HepG2 (cell line): ENCODE data around the gene DPY19L3. TPM values are rescaled to one million over a fixed set of nuclear protein-coding genes. Genes with fewer than 3 reads are reported as not detected.

Source experiments
- ARID3A ChIP-seq: IDR thresholded peaks from 2 replicates; pipeline ENCODE4 v1.6.1; 2012; ENCODE audit warnings: low read depth, low read length, improper control_type of control experiment
- ARNTL ChIP-seq: sonication (generic); formaldehyde crosslinking; IDR thresholded peaks from 2 replicates; pipeline ENCODE4 v1.4.0; 2020; ENCODE audit warnings: mild to moderate bottlenecking, missing genetic modification reagents
- ATF2 ChIP-seq: sonication (generic); formaldehyde crosslinking; IDR thresholded peaks from 2 replicates; pipeline ENCODE4 v1.4.0; 2020; ENCODE audit warnings: missing genetic modification reagents
- DNMT1 ChIP-seq: sonication (generic); formaldehyde crosslinking; IDR thresholded peaks from 2 replicates; pipeline ENCODE4 v1.5.1; 2020; ENCODE audit warnings: mild to moderate bottlenecking, missing genetic modification reagents
- KMT2B ChIP-seq: IDR thresholded peaks from 2 replicates; pipeline ENCODE4 v1.6.1; 2016; ENCODE audit warnings: missing genetic modification reagents, missing compliant biosample characterization
- PTBP1 ChIP-seq: fragments of 200-400 bp; formaldehyde crosslinking; IDR thresholded peaks from 2 replicates; pipeline ENCODE4 v1.6.1; 2018; ENCODE audit warnings: low read length, low read depth; ENCODE audit not compliant: poor library complexity, severe bottlenecking
- SAP130 ChIP-seq: IDR thresholded peaks from 2 replicates; pipeline ENCODE4 v1.6.1; 2016; ENCODE audit warnings: low read depth
- SYNCRIP ChIP-seq: fragments of 200-400 bp; formaldehyde crosslinking; IDR thresholded peaks from 2 replicates; pipeline ENCODE4 v1.6.1; 2018; ENCODE audit warnings: mild to moderate bottlenecking, low read depth, low read length; ENCODE audit not compliant: insufficient read depth
- TARDBP ChIP-seq: sonication (generic); formaldehyde crosslinking; IDR thresholded peaks from 2 replicates; pipeline ENCODE4 v1.8.0; 2022; ENCODE audit warnings: mild to moderate bottlenecking, missing genetic modification reagents
- TCF7 ChIP-seq: sonication (generic); IDR thresholded peaks from 2 replicates; pipeline ENCODE4 v1.6.1; 2016; ENCODE audit warnings: antibody characterized with exemption, low read depth
- THAP9 ChIP-seq: sonication (generic); formaldehyde crosslinking; IDR thresholded peaks from 2 replicates; pipeline ENCODE4; 2020; ENCODE audit warnings: missing genetic modification reagents, mild to moderate bottlenecking, borderline replicate concordance
- TSC22D2 ChIP-seq: sonication (generic); formaldehyde crosslinking; IDR thresholded peaks from 2 replicates; pipeline ENCODE4 v1.5.1; 2020; ENCODE audit warnings: missing genetic modification reagents, mild to moderate bottlenecking, borderline replicate concordance
- ZBTB42 ChIP-seq: sonication (generic); formaldehyde crosslinking; IDR thresholded peaks from 2 replicates; pipeline ENCODE4 v1.5.0; 2020; ENCODE audit warnings: mild to moderate bottlenecking, missing genetic modification reagents
- ZMYM2 ChIP-seq: sonication (generic); formaldehyde crosslinking; IDR thresholded peaks from 2 replicates; pipeline ENCODE4 v1.8.0; 2022; ENCODE audit warnings: mild to moderate bottlenecking, missing genetic modification reagents
- ZMYM4 ChIP-seq: sonication (generic); formaldehyde crosslinking; IDR thresholded peaks from 2 replicates; pipeline ENCODE4 v1.8.1; 2023; ENCODE audit warnings: mild to moderate bottlenecking, missing genetic modification reagents
- ZNF350 ChIP-seq: sonication (generic); formaldehyde crosslinking; IDR thresholded peaks from 2 replicates; pipeline ENCODE4 v1.4.0; 2020; ENCODE audit warnings: mild to moderate bottlenecking, low read depth, missing genetic modification reagents, borderline replicate concordance
- ZNF709 ChIP-seq: sonication (generic); formaldehyde crosslinking; IDR thresholded peaks from 2 replicates; pipeline ENCODE4 v1.5.0; 2020; ENCODE audit warnings: mild to moderate bottlenecking, missing genetic modification reagents
- ZNF724P ChIP-seq: sonication (generic); formaldehyde crosslinking; IDR thresholded peaks from 2 replicates; pipeline ENCODE4 v1.8.0; 2022; ENCODE audit warnings: missing genetic modification reagents, borderline replicate concordance
- polyA plus RNA-seq, 8 experiments: library from polyadenylated mRNA; depleted of rRNA in 3 of 8; stranded (reverse) in 7 of 8; unstranded in 1 of 8; fragments of >200 nt; fragmentation: Illumina TruSeq in 4 of 8; extraction: Trizol in 4 of 8; gene quantifications; 2 replicates each; pipeline versions ENCODE4 v1.2.1 to v1.2.3, GENCODE V29; 2011 to 2016; ENCODE audit warnings: low read depth in 4 of 8, missing spikeins in 1 of 8, mixed read lengths in 1 of 8; ENCODE audit not compliant: insufficient read depth in 1 of 8
- total RNA-seq, 5 experiments: library from RNA; depleted of rRNA; stranded (reverse); fragments of >200 nt; fragmentation: Illumina TruSeq; extraction: Trizol; gene quantifications; 2 replicates each; pipeline ENCODE4 v1.2.3, GENCODE V29; 2016; ENCODE audit warnings: low read depth in 1 of 5
- TF ChIP-seq, protein P1 (sequence below): sonication (generic); formaldehyde crosslinking; IDR thresholded peaks from 2 replicates; pipeline ENCODE4 v1.4.0; 2020; ENCODE audit warnings: mild to moderate bottlenecking, missing genetic modification reagents

Gene DPY19L3
- total and polyA plus RNA-seq, 2 of the 13 experiments (the other 11 are each of a cell fraction or from before 2014, with no cell fraction given), result 21.6 to 25.2 TPM

- TF ChIP-seq TSC22D2 (CRISPR knock-in tag) (peak; percentile 56; the same call in 1 of the 2 replicates), TCF7 (no peak), ZNF709 (CRISPR knock-in tag) (no peak), ZNF350 (CRISPR knock-in tag) (peak; percentile 62; the same call in 1 of the 2 replicates), SYNCRIP (no peak), TARDBP (CRISPR knock-in tag) (0 out of 2 replicates have a peak, but pooled peaks have one; percentile 51), DNMT1 (CRISPR knock-in tag) (no peak), KMT2B (CRISPR knock-in tag) (peak; percentile 77), ZMYM4 (peak; percentile 32; the same call in 1 of the 2 replicates), ZNF724P (peak; percentile 90), ARNTL (CRISPR knock-in tag) (0 out of 2 replicates have a peak, but pooled peaks have one; percentile 42), PTBP1 (peak; percentile 8), ARID3A (no peak), ATF2 (CRISPR knock-in tag) (no peak), ZMYM2 (no peak), THAP9 (CRISPR knock-in tag) (peak; percentile 60; the same call in 1 of the 2 replicates), ZBTB42 (CRISPR knock-in tag) (0 out of 2 replicates have a peak, but pooled peaks have one; percentile 30), SAP130 (CRISPR knock-in tag) (peak; percentile 91)
- TF ChIP-seq, protein P1, sequence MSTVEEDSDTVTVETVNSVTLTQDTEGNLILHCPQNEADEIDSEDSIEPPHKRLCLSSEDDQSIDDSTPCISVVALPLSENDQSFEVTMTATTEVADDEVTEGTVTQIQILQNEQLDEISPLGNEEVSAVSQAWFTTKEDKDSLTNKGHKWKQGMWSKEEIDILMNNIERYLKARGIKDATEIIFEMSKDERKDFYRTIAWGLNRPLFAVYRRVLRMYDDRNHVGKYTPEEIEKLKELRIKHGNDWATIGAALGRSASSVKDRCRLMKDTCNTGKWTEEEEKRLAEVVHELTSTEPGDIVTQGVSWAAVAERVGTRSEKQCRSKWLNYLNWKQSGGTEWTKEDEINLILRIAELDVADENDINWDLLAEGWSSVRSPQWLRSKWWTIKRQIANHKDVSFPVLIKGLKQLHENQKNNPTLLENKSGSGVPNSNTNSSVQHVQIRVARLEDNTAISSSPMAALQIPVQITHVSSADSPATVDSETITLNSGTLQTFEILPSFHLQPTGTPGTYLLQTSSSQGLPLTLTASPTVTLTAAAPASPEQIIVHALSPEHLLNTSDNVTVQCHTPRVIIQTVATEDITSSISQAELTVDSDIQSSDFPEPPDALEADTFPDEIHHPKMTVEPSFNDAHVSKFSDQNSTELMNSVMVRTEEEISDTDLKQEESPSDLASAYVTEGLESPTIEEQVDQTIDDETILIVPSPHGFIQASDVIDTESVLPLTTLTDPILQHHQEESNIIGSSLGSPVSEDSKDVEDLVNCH (CRISPR knock-in tag), result no peak
Measured at GRCh38 chr19:32405431-32406160, at the start of gene DPY19L3 (continued).
